HG03442 (cell line): ENCODE data around the gene RHOA.

Experiments
- ATAC-seq: cut with Tn5 transposase; IDR thresholded peaks from one replicate; pipeline ENCODE4 v1.9.1; 2021; ENCODE audit warnings: mild to moderate bottlenecking, moderate library complexity; ENCODE audit not compliant: unreplicated experiment

The RHOA gene

GRCh38 chr3:49411968-49412631 is at the start of gene RHOA, which contains the start of gene TCTA:
Gene RHOA (minus strand): TSS chr3:49411976. CDS start chr3:49375589, 36,387 bp downstream.
Gene TCTA (plus strand): TSS chr3:49412423. CDS start chr3:49412427, 4 bp downstream.
- peak; percentile 73 for ATAC-seq

GRCh38 chr3:49460956-49461355 is 49.2 kb upstream of the RHOA start:
- no peak for ATAC-seq

GRCh38 chr3:49460188-49460890 is 48.6 kb upstream of the RHOA start:
- ATAC-seq = no peak

- no peak for ATAC-seq
These were observed 44.7 kb upstream of the RHOA start for GRCh38 chr3:49456466-49456865.

GRCh38 chr3:49454898-49455681 is 43.3 kb upstream of the RHOA start:
- ATAC-seq = no peak

GRCh38 chr3:49454458-49454857 is 42.7 kb upstream of the RHOA start:
- ATAC-seq = no peak

- ATAC-seq = no peak
These were observed 41.8 kb upstream of the RHOA start for GRCh38 chr3:49453621-49454020.

- ATAC-seq = no peak
These were observed 33.6 kb upstream of the RHOA start for GRCh38 chr3:49445391-49445790.

GRCh38 chr3:49434731-49435130 is 23.0 kb upstream of the RHOA start:
- no peak for ATAC-seq

GRCh38 chr3:49428752-49429080 is 16.9 kb upstream of the RHOA start:
- ATAC-seq = no peak

- no peak for ATAC-seq
These were observed 15.8 kb upstream of the RHOA start for GRCh38 chr3:49427586-49427985.

GRCh38 chr3:49424816-49425215 is 13.0 kb upstream of the RHOA start:
- ATAC-seq = no peak

GRCh38 chr3:49422379-49423248 is 10.8 kb upstream of the RHOA start, which contains the start of gene AMT:
Gene AMT (minus strand): TSS chr3:49422473. CDS start chr3:49422450, 23 bp downstream.
- ATAC-seq = no peak

GRCh38 chr3:49421890-49422378 is 10.2 kb upstream of the RHOA start:
- ATAC-seq = no peak

- ATAC-seq = no peak
These were observed 5.8 kb upstream of the RHOA start for GRCh38 chr3:49417516-49418120.

GRCh38 chr3:49416867-49417266 is 5.1 kb upstream of the RHOA start:
- no peak for ATAC-seq

- ATAC-seq = no peak
These were observed 4.3 kb upstream of the RHOA start for GRCh38 chr3:49415931-49416601.

- ATAC-seq = no peak
These were observed 3.0 kb upstream of the RHOA start for GRCh38 chr3:49414753-49415152.

GRCh38 chr3:49413338-49413734 is 1.6 kb upstream of the RHOA start:
- no peak for ATAC-seq
